Peyer's patch (tissue), 4 donors: ENCODE data around the gene CDYL.

Experiments used
- CTCF ChIP-seq, 6 experiments: fragments of 450-650 bp in 4 of 6; fragments of 200-600 bp in 2 of 6; sonication (generic) in 1 of 6; IDR thresholded peaks; one replicate each; pipeline ENCODE4 v1.5.1; 2017 to 2019; ENCODE audit warnings: antibody characterized with exemption in 6 of 6, mild to moderate bottlenecking in 3 of 6, moderate library complexity in 1 of 6
- POLR2A ChIP-seq, 2 donors: fragments of 450-650 bp; IDR thresholded peaks; one replicate each; pipeline ENCODE4 v1.5.1; 2017; ENCODE audit warnings: antibody characterized with exemption in 2 of 2, mild to moderate bottlenecking in 2 of 2, moderate library complexity in 2 of 2

- no peak for TF ChIP-seq CTCF (IDR thresholded peaks at IDR 0.05)
- TF ChIP-seq POLR2A (IDR thresholded peaks at IDR 0.05): no peak
These were observed 194.7 kb downstream of the CDYL start for GRCh38 chr6:4970739-4971395.
